Neuronal stem cell (in vitro differentiated cells): ENCODE data around the gene GSS.

ENCODE experiments used
- DNase-seq: peaks from one replicate; pipeline ENCODE4 v3.0.0-alpha.2; 2013; ENCODE audit warnings: low spot score
- H2AFZ ChIP-seq: one replicate; pipeline ENCODE4 v1.6.1; 2013; ENCODE audit warnings: mild to moderate bottlenecking, low read length, inconsistent platforms
- H2AK5ac ChIP-seq: 2 replicates; pipeline ENCODE4 v1.6.1; 2013; ENCODE audit warnings: low read depth, mild to moderate bottlenecking, inconsistent platforms, low read length, moderate library complexity, mixed read lengths
- H2BK120ac ChIP-seq: 2 replicates; pipeline ENCODE4 v1.6.1; 2013; ENCODE audit warnings: low read depth, mild to moderate bottlenecking, inconsistent platforms, low read length, moderate library complexity, mixed read lengths
- H2BK12ac ChIP-seq: one replicate; pipeline ENCODE4 v1.6.1; 2013; ENCODE audit warnings: low read length, inconsistent platforms
- H2BK15ac ChIP-seq: 2 replicates; pipeline ENCODE4 v1.6.1; 2013; ENCODE audit warnings: mild to moderate bottlenecking, low read length, inconsistent platforms, mixed read lengths
- H2BK5ac ChIP-seq: one replicate; pipeline ENCODE4 v1.6.1; 2013; ENCODE audit warnings: inconsistent platforms, mild to moderate bottlenecking, low read length, moderate library complexity
- H3K14ac ChIP-seq: one replicate; pipeline ENCODE4 v1.6.1; 2013; ENCODE audit warnings: low read length, inconsistent platforms
- H3K18ac ChIP-seq: 2 replicates; pipeline ENCODE4 v1.6.1; 2013; ENCODE audit warnings: low read length, inconsistent platforms
- H3K23ac ChIP-seq: 2 replicates; pipeline ENCODE4 v1.6.1; 2013; ENCODE audit warnings: low read depth, mild to moderate bottlenecking, mixed read lengths, low read length, inconsistent platforms; ENCODE audit not compliant: poor library complexity
- H3K27ac ChIP-seq: replicated peaks from 3 replicates; pipeline ENCODE4 v1.5.1; 2013; ENCODE audit warnings: low read length, inconsistent platforms
- H3K27me3 ChIP-seq, 3 experiments: 2 replicates each; pipeline ENCODE4 v1.6.1; 2013; ENCODE audit warnings: low read length in 3 of 3, mild to moderate bottlenecking in 2 of 3, inconsistent platforms in 1 of 3, low read depth in 1 of 3, mixed read lengths in 1 of 3, moderate library complexity in 1 of 3; ENCODE audit not compliant: control insufficient read depth in 3 of 3, insufficient read depth in 3 of 3
- H3K36me3 ChIP-seq, 2 donors: replicated peaks in 1 of 2; 2 replicates each; pipeline ENCODE4 v1.6.1; 2013; ENCODE audit warnings: low read length in 2 of 2; ENCODE audit not compliant: control insufficient read depth in 2 of 2, insufficient read depth in 2 of 2
- H3K4ac ChIP-seq: 2 replicates; pipeline ENCODE4 v1.6.1; 2013; ENCODE audit warnings: inconsistent platforms, mild to moderate bottlenecking, low read length, moderate library complexity
- H3K4me1 ChIP-seq, 2 donors: 1 replicate in 1 of 2; 2 replicates in 1 of 2; pipeline ENCODE4 v1.6.1; 2013; ENCODE audit warnings: low read length in 2 of 2, low read depth in 1 of 2; ENCODE audit not compliant: control insufficient read depth in 2 of 2, insufficient read depth in 1 of 2
- H3K4me2 ChIP-seq: one replicate; pipeline ENCODE4 v1.6.1; 2013; ENCODE audit warnings: mild to moderate bottlenecking, low read length, inconsistent platforms; ENCODE audit not compliant: insufficient read depth, poor library complexity, severe bottlenecking
- H3K4me3 ChIP-seq, 2 donors: 2 replicates each; pipeline ENCODE4 v1.5.1; 2013; ENCODE audit warnings: low read length in 2 of 2, mild to moderate bottlenecking in 2 of 2, inconsistent platforms in 1 of 2, moderate library complexity in 1 of 2
- H3K79me1 ChIP-seq: one replicate; pipeline ENCODE4 v1.6.1; 2013; ENCODE audit warnings: low read depth, mild to moderate bottlenecking, inconsistent platforms, low read length, moderate library complexity
- H3K9ac ChIP-seq: one replicate; pipeline ENCODE4 v1.6.1; 2013; ENCODE audit warnings: mild to moderate bottlenecking, low read depth, low read length, inconsistent platforms; ENCODE audit not compliant: poor library complexity
- H3K9me3 ChIP-seq, 2 donors: replicated peaks in 1 of 2; 2 replicates each; pipeline versions ENCODE3 to v1.6.1; 2013; ENCODE audit warnings: low read length in 2 of 2, mild to moderate bottlenecking in 2 of 2, inconsistent platforms in 1 of 2, low read depth in 1 of 2, mixed read lengths in 1 of 2, moderate library complexity in 1 of 2; ENCODE audit not compliant: control insufficient read depth in 2 of 2, insufficient read depth in 1 of 2
- H4K8ac ChIP-seq: one replicate; pipeline ENCODE4 v1.6.1; 2013; ENCODE audit warnings: low read depth, mild to moderate bottlenecking, inconsistent platforms, low read length, moderate library complexity
- H4K91ac ChIP-seq: one replicate; pipeline ENCODE4 v1.6.1; 2013; ENCODE audit warnings: low read length, low read depth, mild to moderate bottlenecking, inconsistent platforms; ENCODE audit not compliant: poor library complexity
- WGBS, 2 donors: extraction: QIAGEN DNeasy Blood & Tissue Kit; methylation state at CpG; one replicate each; pipeline ENCODE4 v1.1.7; 2013; ENCODE audit warnings: missing lambda C conversion rate in 2 of 2, mixed read lengths in 1 of 2; ENCODE audit not compliant: insufficient read length in 2 of 2, insufficient replicate concordance in 1 of 2; ENCODE audit errors: extremely low coverage in 2 of 2; 5-methylcytosine and 5-hydroxymethylcytosine counted together

Gene GSS

DNA sequence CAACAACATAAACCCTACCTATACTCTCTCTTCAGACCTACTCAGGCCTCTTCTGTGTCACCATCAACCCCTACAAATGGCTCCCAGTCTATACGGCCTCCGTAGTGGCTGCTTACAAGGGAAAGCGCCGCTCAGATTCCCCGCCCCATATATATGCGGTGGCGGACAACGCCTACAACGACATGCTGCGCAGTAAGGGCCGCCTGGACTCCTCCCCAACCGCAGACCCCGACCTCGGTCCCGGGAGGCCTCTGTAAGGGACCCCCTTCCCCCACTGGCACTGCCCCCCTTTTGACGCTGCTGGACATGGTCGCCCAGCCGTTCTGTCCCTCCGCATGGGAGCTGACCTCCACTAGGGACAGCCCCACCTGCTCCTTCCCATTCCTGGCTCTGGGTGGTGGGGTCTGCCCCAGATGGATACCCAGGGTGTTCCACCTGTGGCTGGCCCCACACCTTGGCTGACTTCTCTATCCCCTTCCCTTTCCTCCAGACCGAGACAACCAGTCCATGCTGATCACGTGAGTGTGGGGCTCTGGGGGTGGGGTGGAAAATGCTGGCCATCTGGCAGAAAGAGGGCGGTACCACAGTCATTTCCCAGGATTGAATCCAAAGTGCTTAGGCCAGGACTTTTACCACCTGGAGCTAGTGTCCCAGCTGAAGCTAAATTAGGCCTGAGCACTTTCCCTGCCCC is 25.1 kb upstream of the GSS start:
- no peak overlapping the region for H3K4me3 ChIP-seq
- no peak overlapping the region for H2AFZ ChIP-seq
- peak overlapping the region; percentile 22 for H2BK12ac ChIP-seq
- no peak overlapping the region for H3K27ac ChIP-seq
- H3K9ac ChIP-seq, result no peak overlapping the region
- H3K4me1 ChIP-seq, result peaks cover 5 to 20% of the 10 kb centered on the region in 2 donors
- no peak overlapping the region for H4K91ac ChIP-seq
- no peak for DNase-seq
- H3K4me2 ChIP-seq, result no peak overlapping the region
- H3K9me3 ChIP-seq, result no peaks in the 10 kb centered on the region
- peak overlapping the region; percentile 49 for H2BK15ac ChIP-seq
- H2AK5ac ChIP-seq, result peak overlapping the region; percentile 81
- H3K14ac ChIP-seq, result peak overlapping the region; percentile 89
- no peak overlapping the region for H2BK5ac ChIP-seq
- no peaks in the 10 kb centered on the region for H3K36me3 ChIP-seq
- peak overlapping the region; percentile 41 for H2BK120ac ChIP-seq
- H4K8ac ChIP-seq, result no peak overlapping the region
- H3K27me3 ChIP-seq, result peaks cover 0 to 8% (median 7%) of the 10 kb centered on the region in 3 experiments
- H3K23ac ChIP-seq, result peak overlapping the region; percentile 85
- WGBS, 2 donors, result no CpG with 5 or more reads among the region's 22 CpGs
- H3K4ac ChIP-seq, result no peak overlapping the region
- no peaks in the 10 kb centered on the region for H3K79me1 ChIP-seq
- peak overlapping the region; percentile 93 for H3K18ac ChIP-seq

DNA sequence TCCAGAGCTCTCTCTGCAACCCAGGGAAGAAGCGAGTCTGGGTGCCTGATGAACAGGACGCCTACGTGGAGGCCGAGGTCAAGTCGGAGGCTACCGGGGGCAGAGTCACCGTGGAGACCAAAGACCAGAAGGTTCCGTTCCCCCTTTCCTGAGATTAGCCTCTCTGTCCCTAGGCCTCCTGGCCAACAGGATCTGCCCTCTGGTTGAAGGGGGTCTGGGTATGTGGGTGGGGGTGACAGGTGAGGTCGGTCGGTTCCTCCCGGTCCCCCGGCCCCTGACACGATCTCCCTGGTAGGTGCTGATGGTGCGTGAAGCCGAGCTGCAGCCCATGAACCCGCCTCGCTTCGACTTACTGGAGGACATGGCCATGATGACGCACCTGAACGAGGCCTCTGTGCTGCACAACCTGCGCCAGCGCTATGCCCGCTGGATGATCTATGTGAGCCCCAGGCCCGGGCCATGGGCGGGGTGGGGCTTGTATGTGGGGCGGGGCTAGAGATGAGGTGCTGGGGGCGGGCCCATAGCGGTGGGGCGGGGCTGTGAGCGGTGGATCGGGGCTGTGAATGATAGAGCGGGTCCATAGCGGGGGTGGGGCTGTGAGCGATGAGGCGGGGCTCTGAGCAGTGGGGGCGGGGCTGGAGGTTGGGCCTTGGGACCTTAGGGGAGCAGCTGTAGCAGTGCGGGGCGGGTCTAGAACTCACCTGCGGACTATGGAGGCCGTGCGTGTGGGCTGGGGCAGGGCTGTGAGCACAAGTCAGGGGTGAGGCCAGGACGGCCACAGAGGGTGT is 24.0 kb upstream of the GSS start:
- Histone ChIP-seq H3K27me3 (peaks cover 0 to 8% (median 7%) of the 10 kb centered on the region in 3 experiments), H3K18ac (peak overlapping the region; percentile 38), H3K4ac (no peak overlapping the region), H4K91ac (no peak overlapping the region), H3K4me1 (peaks cover 5 to 20% of the 10 kb centered on the region in 2 donors), H3K14ac (peak overlapping the region; percentile 21), H2BK120ac (peak overlapping the region; percentile 81), H3K4me3 (no peak overlapping the region), H2BK5ac (no peak overlapping the region), H3K23ac (peak overlapping the region; percentile 60), H3K9me3 (no peaks in the 10 kb centered on the region), H3K36me3 (no peaks in the 10 kb centered on the region), H3K27ac (no peak overlapping the region), H2BK15ac (peak overlapping the region; percentile 75), H3K9ac (peak overlapping the region; percentile 12), H2AFZ (no peak overlapping the region), H4K8ac (peak overlapping the region; percentile 82), H2BK12ac (no peak overlapping the region), H3K79me1 (no peaks in the 10 kb centered on the region), H2AK5ac (peak overlapping the region; percentile 43), H3K4me2 (no peak overlapping the region)
- WGBS, 2 donors, result no CpG with 5 or more reads among the region's 42 CpGs
- no peak for DNase-seq

DNA sequence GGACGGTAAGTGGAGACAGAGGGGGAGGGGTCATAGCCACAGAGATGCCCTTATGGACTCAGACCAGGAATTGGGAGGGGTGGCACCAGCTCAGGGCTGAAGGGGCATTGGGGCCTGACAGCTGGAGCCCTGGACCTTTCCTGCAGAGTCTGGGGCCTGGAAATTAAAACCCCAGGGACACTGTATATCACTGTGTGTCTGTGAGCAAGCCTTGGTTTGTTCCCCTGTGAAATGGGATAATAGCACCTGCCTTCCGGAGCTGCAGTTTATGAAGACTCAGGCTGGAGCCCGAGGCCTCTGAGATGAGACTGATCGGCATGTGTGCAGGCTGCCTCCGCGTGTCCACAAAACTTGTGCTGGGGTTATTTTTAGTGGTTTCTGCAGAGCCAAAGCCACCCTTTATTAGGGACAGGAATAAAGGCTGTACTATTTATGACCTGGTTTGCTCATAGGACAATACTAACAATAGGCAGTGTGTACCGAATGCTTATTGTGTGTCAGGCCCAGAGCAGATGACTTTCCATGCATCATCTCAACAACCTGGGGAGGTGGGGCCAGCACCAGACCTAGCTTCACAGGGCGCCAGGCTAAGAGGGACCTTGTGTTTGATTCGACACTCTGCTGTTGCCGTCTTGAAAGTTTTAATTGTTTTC is 22.6 kb upstream of the GSS start:
- Histone ChIP-seq H3K4ac (no peak overlapping the region), H2BK120ac (peak overlapping the region; percentile 87), H2AFZ (no peak overlapping the region), H3K27me3 (no peaks in the 10 kb centered on the region), H3K9me3 (no peaks in the 10 kb centered on the region), H3K36me3 (no peaks in the 10 kb centered on the region), H4K8ac (no peak overlapping the region), H3K14ac (peak overlapping the region; percentile 31), H3K23ac (no peak overlapping the region), H3K79me1 (no peaks in the 10 kb centered on the region), H3K18ac (peak overlapping the region; percentile 76), H3K9ac (no peak overlapping the region), H3K27ac (no peak overlapping the region), H3K4me3 (no peak overlapping the region), H2BK15ac (no peak overlapping the region), H2BK5ac (no peak overlapping the region), H3K4me2 (no peak overlapping the region), H3K4me1 (peaks cover 5 to 13% of the 10 kb centered on the region in 2 donors), H2AK5ac (no peak overlapping the region), H2BK12ac (no peak overlapping the region), H4K91ac (peak overlapping the region; percentile 85)
- no CpG with 5 or more reads among the region's 10 CpGs for WGBS, 2 donors
- DNase-seq, result no peak
